H54 (cell line): ENCODE measurements around the gene DIP2C.

Experiments
- DNase-seq: peaks from one replicate; pipeline ENCODE4 v3.0.0; 2011; ENCODE audit warnings: low spot score, mixed read lengths; ENCODE audit not compliant: insufficient read length
- FAIRE-seq: peaks from 3 replicates; lab custom pipeline; 2011; peaks lifted over from hg19 to GRCh38; lab: Jason Lieb, UNC
- POLR2A ChIP-seq: IDR thresholded peaks from 2 replicates; pipeline ENCODE4 v1.6.1; 2011; ENCODE audit warnings: low read depth, mild to moderate bottlenecking, low read length

Gene DIP2C

DNA sequence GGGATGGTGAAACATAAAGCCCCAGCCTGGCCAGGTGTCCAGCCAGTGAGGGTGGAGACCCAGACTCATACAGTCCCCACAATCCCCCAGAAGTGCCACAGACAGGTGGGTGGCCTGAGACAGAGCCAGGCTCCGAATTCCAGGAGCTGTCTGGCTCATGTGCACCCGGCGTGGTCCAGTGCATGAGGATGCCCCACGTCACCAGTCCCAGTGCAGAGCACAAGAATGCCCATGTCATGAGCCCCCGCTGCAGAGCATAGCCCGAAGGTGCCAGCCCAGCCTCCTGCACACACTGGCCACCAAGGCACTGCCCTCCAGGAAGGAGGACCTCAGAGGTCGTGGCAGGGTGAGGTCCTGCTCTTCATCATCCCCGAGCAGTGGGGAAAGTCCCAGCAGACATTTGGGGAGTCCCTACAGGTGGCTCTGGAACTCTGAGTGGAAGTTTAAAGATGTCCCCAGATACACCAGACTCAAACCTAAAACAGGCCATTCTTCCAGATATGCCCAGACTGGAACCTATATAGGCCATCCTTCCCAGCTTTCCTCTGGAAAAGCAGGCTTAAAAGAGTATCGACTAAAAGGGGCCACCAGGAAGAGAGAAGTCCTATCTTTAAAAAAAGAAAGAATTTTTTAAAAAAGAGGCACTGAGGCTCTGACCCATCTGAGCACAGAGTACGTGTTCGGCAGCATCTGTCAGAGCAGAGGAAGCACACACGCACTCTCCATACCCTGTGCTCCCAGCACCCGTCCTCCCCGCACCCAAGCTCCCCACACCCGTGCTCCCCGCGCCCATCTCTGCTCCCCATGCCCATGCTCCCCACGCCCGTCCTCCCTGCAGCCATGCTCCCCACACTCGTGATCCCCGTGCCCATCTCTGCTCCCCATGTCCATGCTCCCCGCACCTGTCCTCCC, 11.5 kb downstream of the DIP2C start:
- DNase-seq (no peak), FAIRE-seq (no peak)
- no peak for TF ChIP-seq POLR2A

DNA sequence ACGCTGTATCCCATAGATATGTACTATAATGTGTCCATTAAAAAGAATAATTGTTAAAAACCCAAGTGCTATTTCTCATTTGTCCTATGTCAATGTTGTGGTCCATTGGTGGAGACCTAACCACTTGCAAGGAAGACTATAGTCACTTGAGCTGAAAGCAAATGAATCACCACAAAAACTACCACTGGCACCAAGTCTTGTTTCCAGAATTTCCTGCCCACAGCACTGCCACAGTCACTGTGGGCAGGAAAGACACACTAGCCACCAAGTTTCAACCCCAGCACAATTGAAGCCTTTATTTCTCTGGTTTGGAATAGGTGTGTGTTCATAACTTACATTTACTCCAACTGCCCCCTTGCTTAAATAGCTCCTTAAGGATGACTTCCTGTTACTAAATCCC, 12.4 kb downstream of the DIP2C start:
- no peak for TF ChIP-seq POLR2A
- no peak for FAIRE-seq
- no peak for DNase-seq

DNA sequence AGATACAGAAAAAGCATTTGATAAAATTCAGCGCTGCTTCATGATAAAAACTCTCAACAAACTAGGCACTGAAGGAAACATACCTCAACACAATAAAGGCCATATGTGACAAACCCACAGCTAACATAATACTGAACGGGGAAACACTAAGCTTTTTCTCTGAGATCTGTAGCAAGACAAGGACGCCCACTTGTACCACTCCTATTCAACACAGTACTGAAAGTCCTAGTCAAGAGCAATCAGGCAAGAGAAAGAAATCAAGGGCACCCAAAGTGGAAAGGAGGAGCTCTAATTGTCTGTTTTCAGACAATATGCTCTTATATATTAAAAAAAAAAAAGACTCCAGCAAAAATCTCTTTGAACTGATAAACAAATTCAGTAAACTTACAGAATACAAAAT, 13.3 kb downstream of the DIP2C start:
- DNase-seq (no peak), FAIRE-seq (no peak)
- TF ChIP-seq POLR2A: no peak

DNA sequence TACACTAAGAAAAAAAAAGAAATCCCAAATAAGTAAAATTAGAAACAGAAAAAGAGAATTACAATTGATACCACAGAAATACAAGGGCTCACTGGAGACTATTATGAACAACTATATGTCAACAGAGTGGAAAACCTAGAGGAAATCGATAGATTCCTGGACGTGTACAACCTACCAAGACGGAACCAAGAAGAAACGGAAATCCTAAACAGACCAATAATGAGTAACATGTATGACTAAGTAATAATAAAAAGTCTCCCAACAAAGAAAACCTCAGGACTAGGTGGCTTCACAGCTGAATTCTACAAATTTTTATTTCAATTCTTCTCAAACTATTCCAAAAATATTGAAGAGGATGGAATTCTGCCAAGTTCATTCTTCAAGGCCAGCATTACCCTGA, 13.9 kb downstream of the DIP2C start:
- TF ChIP-seq POLR2A: no peak
- DNase-seq (no peak), FAIRE-seq (no peak)

DNA sequence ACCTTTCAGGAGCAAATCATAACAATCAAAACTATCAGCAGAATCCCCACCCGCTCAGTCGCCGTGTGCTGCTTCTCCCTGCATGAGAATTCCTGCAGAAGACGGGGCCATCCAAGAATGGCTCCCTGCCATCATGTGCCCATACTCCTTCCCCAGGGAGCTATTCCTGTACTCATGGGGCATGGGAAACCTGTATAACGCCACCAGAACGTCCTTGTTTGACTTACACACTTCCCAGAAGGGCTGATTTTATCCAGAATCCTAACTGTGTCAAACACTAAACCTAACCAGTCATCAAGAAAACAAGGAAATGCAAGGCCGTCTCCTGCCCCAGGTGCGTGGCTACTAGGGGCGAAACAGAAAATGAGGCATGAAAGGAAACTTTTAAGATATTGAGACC, 16.0 kb downstream of the DIP2C start:
- TF ChIP-seq POLR2A: no peak
- DNase-seq (no peak), FAIRE-seq (no peak)

DNA sequence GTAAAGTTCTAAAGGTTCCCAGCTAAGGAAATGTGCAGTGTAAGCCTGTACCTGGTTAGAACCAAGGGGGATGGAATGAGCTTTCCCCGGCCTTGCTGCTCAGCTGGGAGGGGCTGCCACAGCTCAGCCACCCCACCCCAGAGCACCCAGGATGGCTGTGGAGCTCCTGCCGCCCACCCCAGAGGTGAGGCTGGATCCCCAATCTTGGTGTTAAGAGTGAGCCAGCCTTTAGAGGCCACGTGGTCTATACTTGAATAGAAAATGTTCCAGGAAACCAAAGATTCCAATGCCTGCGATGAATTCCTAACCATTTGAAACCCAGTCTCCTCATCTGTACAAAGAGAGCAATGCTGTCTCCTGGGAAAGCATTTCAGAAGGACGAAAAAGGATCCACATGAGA, 16.5 kb downstream of the DIP2C start:
- DNase-seq: no peak
- no peak for TF ChIP-seq POLR2A
- no peak for FAIRE-seq

DNA sequence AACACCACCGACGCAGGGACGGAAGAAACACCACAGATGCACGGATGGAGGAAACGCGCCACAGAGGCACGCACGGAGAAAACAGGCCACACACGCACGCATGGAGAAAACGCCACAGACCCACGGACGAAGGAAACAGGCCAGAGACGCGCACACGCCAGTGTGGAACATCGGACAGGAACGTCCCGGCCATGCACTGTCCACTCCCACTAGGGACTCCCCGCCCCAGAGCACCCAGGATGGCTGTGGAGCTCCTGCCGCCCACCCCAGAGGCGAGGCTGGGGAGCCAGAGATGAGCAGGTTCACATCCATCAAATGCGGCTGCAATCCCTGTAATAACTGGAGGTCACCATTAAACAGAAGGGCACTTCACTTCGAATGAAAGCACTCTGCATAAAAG, 17.3 kb downstream of the DIP2C start:
- no peak for TF ChIP-seq POLR2A
- FAIRE-seq (no peak), DNase-seq (no peak)

DNA sequence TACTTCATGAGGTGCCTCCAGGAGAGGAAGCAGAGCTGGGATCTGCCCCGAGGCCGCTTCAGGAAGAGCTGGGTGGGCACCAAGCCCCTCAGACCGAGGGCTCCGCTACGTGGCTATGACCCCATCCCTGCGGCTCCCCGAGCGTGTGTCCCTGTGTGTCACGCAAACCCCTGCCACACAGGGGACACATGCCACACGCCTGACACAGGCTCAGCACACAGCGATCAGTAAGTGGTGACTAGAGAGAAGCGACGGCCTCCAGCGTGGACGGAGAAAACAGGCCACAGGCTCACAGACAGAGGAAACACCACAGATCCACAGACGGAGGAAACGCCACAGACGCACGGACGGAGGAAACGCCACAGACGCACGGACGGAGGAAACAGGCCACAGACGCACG, 18.5 kb downstream of the DIP2C start:
- DNase-seq (no peak), FAIRE-seq (no peak)
- no peak for TF ChIP-seq POLR2A

DNA sequence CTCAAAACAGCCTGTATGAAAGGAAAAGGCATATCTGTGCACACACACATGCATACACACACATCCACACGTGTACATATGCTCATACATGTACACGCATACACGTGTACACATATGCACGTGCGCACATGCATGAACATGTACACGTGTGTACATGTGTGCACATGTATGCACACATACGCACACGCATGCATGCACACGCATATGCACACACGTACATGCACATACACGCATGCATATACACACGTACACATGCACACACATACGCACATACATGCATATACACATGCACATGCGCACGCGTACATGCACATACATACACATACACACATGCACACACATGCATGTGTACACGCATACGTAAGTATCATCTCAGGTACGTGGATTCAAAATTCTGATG, 19.4 kb downstream of the DIP2C start:
- FAIRE-seq: no peak
- TF ChIP-seq POLR2A: no peak
- no peak for DNase-seq

DNA sequence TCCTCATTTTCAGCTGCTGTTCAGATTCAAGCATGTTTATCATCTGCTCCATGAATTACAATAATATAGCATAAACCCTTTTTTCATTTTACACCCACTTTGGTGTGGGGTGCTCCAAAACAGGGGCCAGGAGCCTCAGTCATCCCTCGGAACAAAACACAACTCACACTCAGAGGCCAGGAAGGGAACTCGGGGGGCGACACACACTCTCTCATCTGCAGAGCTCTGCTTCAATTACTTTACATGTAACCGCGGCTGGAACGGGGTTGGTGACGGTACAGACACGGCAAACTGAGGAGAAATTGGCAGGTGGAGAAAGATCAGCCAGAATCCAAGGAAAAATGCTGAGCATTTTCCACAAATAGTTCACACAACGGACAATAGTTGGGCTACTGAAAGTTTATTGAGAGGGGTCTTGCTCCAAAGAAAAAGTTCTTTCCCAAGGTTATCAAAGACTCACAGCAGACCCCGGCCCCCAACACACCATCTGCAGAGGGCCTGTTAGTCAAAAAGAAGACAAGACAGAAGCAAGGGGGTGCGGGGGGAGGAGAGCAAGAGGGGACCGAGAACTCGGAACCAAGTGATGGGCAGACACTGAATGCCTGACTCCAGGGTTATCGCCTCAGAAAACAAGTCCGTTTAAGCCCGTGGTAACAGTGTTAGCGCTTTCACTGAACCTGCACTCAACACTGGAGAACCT, 20.5 kb downstream of the DIP2C start:
- no peak for DNase-seq
- TF ChIP-seq POLR2A: no peak
- no peak for FAIRE-seq

DNA sequence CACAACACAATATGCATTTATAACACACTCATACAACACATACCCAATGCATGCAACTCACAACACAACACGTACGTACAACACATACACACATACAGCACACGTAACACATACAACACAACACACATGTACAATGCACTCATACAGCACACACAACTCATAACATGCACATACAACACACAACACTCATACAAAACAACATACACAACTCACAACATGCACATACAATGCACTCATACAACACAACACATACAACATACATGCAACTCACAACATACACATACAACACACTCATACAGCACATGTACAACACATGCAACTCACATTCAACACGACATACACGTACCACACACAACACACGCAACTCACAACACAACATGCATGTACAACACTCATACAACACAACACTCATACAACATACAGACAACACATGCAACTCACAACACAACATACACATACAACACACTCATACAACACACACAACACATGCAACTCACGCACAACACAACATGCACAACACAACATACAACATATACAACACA, 21.8 kb downstream of the DIP2C start:
- no peak for FAIRE-seq
- no peak for TF ChIP-seq POLR2A

DNA sequence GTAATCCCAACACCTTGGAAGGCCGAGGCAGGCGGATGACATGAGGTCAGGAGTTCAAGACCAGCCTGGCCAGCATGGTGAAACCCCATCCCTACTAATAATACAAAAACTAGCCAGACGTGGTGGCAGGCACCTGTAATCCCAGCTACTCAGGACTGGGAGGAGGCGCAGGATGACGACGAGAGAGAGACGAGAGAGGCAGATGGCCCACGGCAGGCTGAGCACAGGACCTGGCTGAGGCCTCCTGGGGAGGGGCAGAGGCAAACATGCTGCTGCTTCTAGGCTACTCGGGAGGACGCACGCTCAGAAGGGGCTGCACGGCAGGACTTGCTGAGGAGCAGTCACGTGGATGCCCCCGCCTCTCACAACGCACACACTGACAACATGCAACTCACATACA, 22.4 kb downstream of the DIP2C start:
- no peak for TF ChIP-seq POLR2A
- DNase-seq (no peak), FAIRE-seq (no peak)

More for the DNA sequence above, 21.8 kb downstream of the DIP2C start:
- no peak for DNase-seq

DNA sequence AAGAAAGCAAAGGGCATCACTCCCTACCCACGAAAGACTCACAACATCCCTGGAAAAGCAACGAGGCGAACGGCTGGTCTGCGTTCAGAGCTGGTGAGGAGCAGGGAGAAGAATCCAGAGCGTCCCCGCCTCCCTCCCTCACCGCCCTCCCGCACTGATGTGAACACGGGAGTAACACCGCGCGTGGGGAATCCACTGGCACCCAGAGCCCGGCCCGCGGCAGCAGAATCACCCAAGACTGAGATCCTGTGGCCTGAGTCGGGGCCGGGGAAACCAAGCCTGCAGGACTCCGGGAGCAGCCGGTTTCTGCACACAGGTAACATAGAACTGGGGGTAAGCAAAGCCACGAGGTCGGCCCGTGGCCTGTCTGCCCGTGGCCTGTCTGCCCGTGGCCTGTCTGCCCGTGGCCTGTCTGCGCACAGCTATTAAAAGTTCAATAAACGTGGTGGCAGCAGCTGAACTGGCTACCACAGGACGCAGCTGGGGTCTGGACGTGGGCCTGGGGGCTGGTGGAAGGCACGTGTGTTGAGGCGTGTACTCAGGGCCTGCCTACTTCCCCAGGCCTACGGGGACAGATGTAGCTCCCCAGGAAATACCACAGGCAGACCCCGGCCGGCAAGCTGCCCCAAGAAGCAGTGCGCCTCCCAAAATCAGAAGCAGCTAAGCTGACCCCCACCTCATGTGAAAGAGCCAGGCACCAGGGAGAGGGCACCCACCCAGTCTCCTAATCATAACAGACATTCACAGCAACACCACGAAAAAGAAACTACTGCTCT, 23.0 kb downstream of the DIP2C start:
- TF ChIP-seq POLR2A: no peak
- no peak for FAIRE-seq
- DNase-seq: no peak

DNA sequence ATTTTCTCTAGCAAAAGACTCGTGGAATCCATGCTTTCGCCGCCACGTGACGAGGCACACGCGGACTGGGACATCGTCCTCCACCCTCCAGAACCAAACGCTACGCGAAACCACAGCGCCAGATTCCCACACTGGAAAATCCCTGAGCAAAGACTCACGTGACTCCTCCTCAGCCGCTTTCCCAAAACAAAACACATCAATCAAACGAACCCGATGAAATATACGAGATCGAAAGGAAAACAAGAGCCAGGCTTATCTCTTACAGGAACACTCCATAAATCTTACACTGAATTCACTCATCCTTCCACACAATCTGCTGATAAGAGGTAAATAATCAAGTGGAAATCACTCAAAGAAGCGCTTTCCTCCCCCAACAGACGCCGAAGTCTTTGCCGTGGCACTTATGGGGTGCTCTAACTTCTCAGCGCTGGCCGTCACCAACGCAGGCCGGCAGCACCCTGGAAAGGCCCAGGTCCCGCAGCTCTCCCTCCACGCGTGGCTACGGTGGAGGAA, 23.8 kb downstream of the DIP2C start:
- FAIRE-seq: no peak

More for the DNA sequence above, 23.8 kb downstream of the DIP2C start:
- no peak for TF ChIP-seq POLR2A
- DNase-seq: no peak
